ENCODE measurements around the gene CASP6. TPM values are rescaled to one million over a fixed set of nuclear protein-coding genes. Genes with fewer than 3 reads are reported as not detected.

CASP6 gene
- 7.0 TPM for total RNA-seq
- long read RNA-seq, transcript CASP6-201 (7 exons, 1,548 nt): major isoform, 16 of 23 reads
- long read RNA-seq, partial matches to known transcripts: 0 of 23 reads
- long read RNA-seq, other reads (novel, unspliced or antisense): 5 of 23 reads

GRCh38 chr4:109702950-109703663, at the start of gene CASP6:
Gene CASP6, minus strand, starts transcription at chr4:109703445. Its CDS starts 50 bp downstream, at chr4:109703395.
- intact Hi-C loops (cut with DNase I): loop anchor here (5.0 kb wide), 1 partner anchor 114 kb away; the partner anchor contains the start of gene GAR1
- DNase-seq (peak; percentile 93), ATAC-seq (ENCODE audit: poor library complexity) (peak; percentile 98)

- DNase-seq: no peak
- ATAC-seq (ENCODE audit: poor library complexity): no peak
- intact Hi-C loops (cut with DNase I): no loop called here
Observed at GRCh38 chr4:109752525-109752924, 49.3 kb upstream of the CASP6 start.

- DNase-seq: no peak
- intact Hi-C loops (cut with DNase I): no loop called here
- ATAC-seq (ENCODE audit: poor library complexity): no peak
Observed at GRCh38 chr4:109751852-109752251, 48.6 kb upstream of the CASP6 start.

- intact Hi-C loops (cut with DNase I): no loop called here
Observed at GRCh38 chr4:109750652-109751244, 47.5 kb upstream of the CASP6 start.

GRCh38 chr4:109749388-109750082, 46.3 kb upstream of the CASP6 start:
- intact Hi-C loops (cut with DNase I): no loop called here
- DNase-seq (no peak), ATAC-seq (ENCODE audit: poor library complexity) (no peak)

More at GRCh38 chr4:109750652-109751244, 47.5 kb upstream of the CASP6 start:
- DNase-seq: no peak
- ATAC-seq (ENCODE audit: poor library complexity): no peak

GRCh38 chr4:109748114-109748513, 44.9 kb upstream of the CASP6 start:
- intact Hi-C loops (cut with DNase I): no loop called here
- no peak for DNase-seq

GRCh38 chr4:109746728-109747127, 43.5 kb upstream of the CASP6 start:
- DNase-seq (no peak), ATAC-seq (ENCODE audit: poor library complexity) (no peak)
- intact Hi-C loops (cut with DNase I): no loop called here

More at GRCh38 chr4:109748114-109748513, 44.9 kb upstream of the CASP6 start:
- no peak for ATAC-seq (ENCODE audit: poor library complexity)

GRCh38 chr4:109745830-109746229, 42.6 kb upstream of the CASP6 start:
- no peak for ATAC-seq (ENCODE audit: poor library complexity)
- DNase-seq: no peak
- intact Hi-C loops (cut with DNase I): no loop called here

GRCh38 chr4:109739547-109739946, 36.3 kb upstream of the CASP6 start:
- ATAC-seq (ENCODE audit: poor library complexity): no peak
- intact Hi-C loops (cut with DNase I): no loop called here
- DNase-seq: no peak

GRCh38 chr4:109738104-109738872, 35.0 kb upstream of the CASP6 start:
- DNase-seq (no peak), ATAC-seq (ENCODE audit: poor library complexity) (no peak)
- intact Hi-C loops (cut with DNase I): no loop called here

GRCh38 chr4:109735566-109736365, 32.5 kb upstream of the CASP6 start:
- intact Hi-C loops (cut with DNase I): no loop called here
- DNase-seq (no peak), ATAC-seq (ENCODE audit: poor library complexity) (peak; percentile 51)

- DNase-seq (no peak), ATAC-seq (ENCODE audit: poor library complexity) (no peak)
- intact Hi-C loops (cut with DNase I): no loop called here
Observed at GRCh38 chr4:109733728-109734127, 30.5 kb upstream of the CASP6 start.

GRCh38 chr4:109730619-109731545, 27.6 kb upstream of the CASP6 start:
- DNase-seq (no peak), ATAC-seq (ENCODE audit: poor library complexity) (no peak)
- intact Hi-C loops (cut with DNase I): no loop called here

- DNase-seq (peak; percentile 77), ATAC-seq (ENCODE audit: poor library complexity) (peak; percentile 98)
- intact Hi-C loops (cut with DNase I): no loop called here
Observed at GRCh38 chr4:109729718-109730618, 26.7 kb upstream of the CASP6 start, which contains the start of gene PLA2G12A. Gene PLA2G12A, minus strand, starts transcription at chr4:109730070. Its CDS starts 261 bp downstream, at chr4:109729809.

- DNase-seq (no peak), ATAC-seq (ENCODE audit: poor library complexity) (peak; percentile 34)
- intact Hi-C loops (cut with DNase I): no loop called here
Observed at GRCh38 chr4:109729117-109729717, 26.0 kb upstream of the CASP6 start.

- intact Hi-C loops (cut with DNase I): no loop called here
Observed at GRCh38 chr4:109728385-109728784, 25.1 kb upstream of the CASP6 start.

More at GRCh38 chr4:109728385-109728784, 25.1 kb upstream of the CASP6 start:
- ATAC-seq (ENCODE audit: poor library complexity) (no peak), DNase-seq (no peak)
